Measurements from ENCODE around the gene EFCC1. TPM values are rescaled to one million over a fixed set of nuclear protein-coding genes. Genes with fewer than 3 reads are reported as not detected.

Gene EFCC1
- total RNA-seq, 4 donors from 2014 or later: 0.75 to 2.2 (median 1.7) TPM

- Histone ChIP-seq H3K36me3 (no peaks in the 10 kb centered on the region), H3K27me3 (peaks cover 21% of the 10 kb centered on the region), H3K4me1 (peaks cover 5 to 25% (median 16%) of the 10 kb centered on the region in 4 donors), H3K9me3 (no peaks in the 10 kb centered on the region), H3K4me3 (no peak overlapping the region), H3K27ac (no peak overlapping the region)
- intact Hi-C loops (cut with DNase I; ENCODE audit: low total_unique reads) (no loop called here), in situ Hi-C loops (cut with MboI; ENCODE audit: low pct_ligation_motif_present in 1 of 4, low pct_unique_long_range_greater_than_20kb in 1 of 4, low sequenced_read_pairs in 3 of 4) (loop anchor here in 1 of 4 donors (10.0 kb wide), 1 partner anchor 198 kb away; the partner anchor contains the start of gene COPG1)
- peak; percentile 7 for DNase-seq
- TF ChIP-seq EP300 (IDR thresholded peaks at IDR 0.05; ENCODE audit: low read depth) (no peak), POLR2AphosphoS5 (IDR thresholded peaks at IDR 0.05) (no peak), POLR2A (IDR thresholded peaks at IDR 0.05) (no peak), CTCF (IDR thresholded peaks at IDR 0.05) (no peak)
- 69% methylated on average over 39 of the region's 46 CpGs; no CpG with 5 or more reads in 1 of the 2 donors for WGBS, 2 donors (ENCODE audit: low coverage in 1 of 2)
These were observed 45.8 kb downstream of the EFCC1 start for GRCh38 chr3:129046732-129047552.

- H3K4me3 ChIP-seq: no peak overlapping the region
- 67% methylated on average over 5 of the region's 6 CpGs; no CpG with 5 or more reads in 1 of the 2 donors for WGBS, 2 donors (ENCODE audit: low coverage in 1 of 2)
- no peak overlapping the region for H3K27ac ChIP-seq
- peaks cover 21% of the 10 kb centered on the region for H3K27me3 ChIP-seq
- no peaks in the 10 kb centered on the region for H3K36me3 ChIP-seq
- intact Hi-C loops (cut with DNase I; ENCODE audit: low total_unique reads) (no loop called here), in situ Hi-C loops (cut with MboI; ENCODE audit: low pct_ligation_motif_present in 1 of 4, low pct_unique_long_range_greater_than_20kb in 1 of 4, low sequenced_read_pairs in 3 of 4) (loop anchor here in 1 of 4 donors (10.0 kb wide), 1 partner anchor 197 kb away; the partner anchor contains the start of gene COPG1)
- TF ChIP-seq POLR2A (IDR thresholded peaks at IDR 0.05) (no peak), EP300 (IDR thresholded peaks at IDR 0.05; ENCODE audit: low read depth) (no peak), POLR2AphosphoS5 (IDR thresholded peaks at IDR 0.05) (no peak), CTCF (IDR thresholded peaks at IDR 0.05) (no peak)
- no peaks in the 10 kb centered on the region for H3K9me3 ChIP-seq
- H3K4me1 ChIP-seq: peaks cover 10 to 30% (median 21%) of the 10 kb centered on the region in 4 donors
- no peak for DNase-seq
These were observed 46.4 kb downstream of the EFCC1 start for GRCh38 chr3:129047553-129047839.

- WGBS, 2 donors (ENCODE audit: low coverage in 1 of 2): 75 to 100% methylated on average over 1 to 12 of the region's 12 CpGs
- H3K4me3 ChIP-seq: no peak overlapping the region
- DNase-seq: peak; percentile 25
- H3K27ac ChIP-seq: peak overlapping the region in 3 of 4 donors; percentile 82 to 88 (median 86)
- no peaks in the 10 kb centered on the region for H3K9me3 ChIP-seq
- intact Hi-C loops (cut with DNase I; ENCODE audit: low total_unique reads) (loop anchor here (10.0 kb wide), 1 partner anchor 194 kb away; the partner anchor contains the start of gene COPG1), in situ Hi-C loops (cut with MboI; ENCODE audit: low pct_ligation_motif_present in 1 of 4, low pct_unique_long_range_greater_than_20kb in 1 of 4, low sequenced_read_pairs in 3 of 4) (loop anchor here in 1 of 4 donors (10.0 kb wide), 1 partner anchor 194 kb away; the partner anchor contains the start of gene COPG1)
- no peaks in the 10 kb centered on the region for H3K36me3 ChIP-seq
- peaks cover 6% of the 10 kb centered on the region for H3K27me3 ChIP-seq
- TF ChIP-seq EP300 (IDR thresholded peaks at IDR 0.05; ENCODE audit: low read depth) (no peak), POLR2AphosphoS5 (IDR thresholded peaks at IDR 0.05) (no peak), CTCF (IDR thresholded peaks at IDR 0.05) (no peak), POLR2A (IDR thresholded peaks at IDR 0.05) (no peak)
- peaks cover 23 to 57% (median 44%) of the 10 kb centered on the region in 4 donors for H3K4me1 ChIP-seq
These were observed 49.6 kb downstream of the EFCC1 start for GRCh38 chr3:129050556-129051295.

GRCh38 chr3:129051871-129052340, 50.8 kb downstream of the EFCC1 start:
- Histone ChIP-seq H3K27me3 (no peaks in the 10 kb centered on the region), H3K27ac (peak overlapping the region; percentile 82 to 88 (median 84)), H3K4me3 (no peak overlapping the region), H3K4me1 (peaks cover 23 to 65% (median 49%) of the 10 kb centered on the region in 4 donors), H3K9me3 (no peaks in the 10 kb centered on the region), H3K36me3 (no peaks in the 10 kb centered on the region)
- WGBS, 2 donors (ENCODE audit: low coverage in 1 of 2): 0 to 45% methylated on average over 1 to 5 of the region's 5 CpGs
- peak; percentile 28 for DNase-seq
- intact Hi-C loops (cut with DNase I; ENCODE audit: low total_unique reads): loop anchor here (10.0 kb wide), 1 partner anchor 193 kb away; the partner anchor contains the start of gene COPG1
- in situ Hi-C loops (cut with MboI; ENCODE audit: low pct_ligation_motif_present in 1 of 4, low pct_unique_long_range_greater_than_20kb in 1 of 4, low sequenced_read_pairs in 3 of 4): loop anchor here in 1 of 4 donors (10.0 kb wide), 1 partner anchor 193 kb away; the partner anchor contains the start of gene COPG1
- TF ChIP-seq POLR2AphosphoS5 (IDR thresholded peaks at IDR 0.05) (peak; percentile 17 to 41 (median 23)), POLR2A (IDR thresholded peaks at IDR 0.05) (peak; percentile 43), EP300 (IDR thresholded peaks at IDR 0.05; ENCODE audit: low read depth) (no peak), CTCF (IDR thresholded peaks at IDR 0.05) (no peak)

Data from transverse colon (tissue), 4 donors.